Stimulated activated CD4-positive, alpha-beta T cell treated with anti-CD3 and anti-CD28 coated beads, Interleukin-4, amount 100 ng/mL, for 1 hour (primary cell): Measurements from ENCODE around the gene ZSWIM5.
"Not testable (repeated sequence)": the region's sequence is repeated elsewhere in the genome, so short reads cannot be mapped to it uniquely, and the experiment has no call there.

Source experiments
- DNase-seq: peaks from one replicate; pipeline ENCODE4 v3.0.0-alpha.2; 2020

The ZSWIM5 gene

GRCh38 chr1:45205910-45206721 lies at the start of gene ZSWIM5:
TSS of gene ZSWIM5 (minus strand) at chr1:45206605. CDS start at chr1:45206350, 255 bp downstream.
- peak; percentile 67 for DNase-seq

- DNase-seq = no peak
These were observed 48.1 kb upstream of the ZSWIM5 start for GRCh38 chr1:45254490-45254889.

GRCh38 chr1:45250544-45250943 lies 44.1 kb upstream of the ZSWIM5 start:
- no peak for DNase-seq

- DNase-seq = not testable (repeated sequence)
These were observed 41.6 kb upstream of the ZSWIM5 start for GRCh38 chr1:45248004-45248403.

- DNase-seq = no peak
These were observed 40.4 kb upstream of the ZSWIM5 start for GRCh38 chr1:45246760-45247159.

GRCh38 chr1:45246359-45246758 lies 40.0 kb upstream of the ZSWIM5 start:
- DNase-seq = not testable (repeated sequence)

- no peak for DNase-seq
These were observed 38.3 kb upstream of the ZSWIM5 start for GRCh38 chr1:45244660-45245059.

GRCh38 chr1:45243476-45244343 lies 37.3 kb upstream of the ZSWIM5 start:
- no peak for DNase-seq

GRCh38 chr1:45238846-45239245 lies 32.4 kb upstream of the ZSWIM5 start:
- DNase-seq = no peak

- no peak for DNase-seq
These were observed 29.7 kb upstream of the ZSWIM5 start for GRCh38 chr1:45236136-45236535.

- no peak for DNase-seq
These were observed 24.1 kb upstream of the ZSWIM5 start for GRCh38 chr1:45230537-45230936.

GRCh38 chr1:45225598-45225997 lies 19.2 kb upstream of the ZSWIM5 start:
- DNase-seq = no peak

GRCh38 chr1:45223710-45224109 lies 17.3 kb upstream of the ZSWIM5 start:
- DNase-seq = not testable (repeated sequence)

GRCh38 chr1:45221716-45222115 lies 15.3 kb upstream of the ZSWIM5 start:
- no peak for DNase-seq

- DNase-seq = no peak
These were observed 10.5 kb upstream of the ZSWIM5 start for GRCh38 chr1:45216861-45217260.

GRCh38 chr1:45216200-45216541 lies 9.8 kb upstream of the ZSWIM5 start:
- no peak for DNase-seq

GRCh38 chr1:45215485-45216199 lies 9.2 kb upstream of the ZSWIM5 start:
- DNase-seq = no peak

GRCh38 chr1:45213892-45214291 lies 7.5 kb upstream of the ZSWIM5 start:
- no peak for DNase-seq

- DNase-seq = no peak
These were observed 4.7 kb upstream of the ZSWIM5 start for GRCh38 chr1:45211076-45211475.

- no peak for DNase-seq
These were observed 611 bp upstream of the ZSWIM5 start for GRCh38 chr1:45206808-45207623.

- DNase-seq = peak; percentile 19
These were observed 1.1 kb downstream of the ZSWIM5 start for GRCh38 chr1:45205011-45205909.
